Trophoblast cell (in vitro differentiated cells and primary cell): ENCODE data around the gene ZNF79.

Experiments used
- DNase-seq, 2 donors: peaks; one replicate each; pipeline ENCODE4 v3.0.0-alpha.2; 2016
- H2AFZ ChIP-seq: 2 replicates; pipeline ENCODE4 v1.6.1; 2013; ENCODE audit warnings: low read length, moderate library complexity, mild to moderate bottlenecking; ENCODE audit not compliant: insufficient read depth, poor library complexity
- H2AK5ac ChIP-seq: 2 replicates; pipeline ENCODE4 v1.6.1; 2013; ENCODE audit warnings: mild to moderate bottlenecking, low read length
- H2BK120ac ChIP-seq: 2 replicates; pipeline ENCODE4 v1.6.1; 2013; ENCODE audit warnings: low read length, mild to moderate bottlenecking, moderate library complexity; ENCODE audit not compliant: insufficient read depth, poor library complexity
- H2BK12ac ChIP-seq: 2 replicates; pipeline ENCODE4 v1.6.1; 2013; ENCODE audit warnings: mild to moderate bottlenecking, low read length, moderate library complexity
- H2BK5ac ChIP-seq: 2 replicates; pipeline ENCODE4 v1.6.1; 2013; ENCODE audit warnings: low read length, low read depth, moderate library complexity, mild to moderate bottlenecking; ENCODE audit not compliant: poor library complexity
- H3K14ac ChIP-seq: 2 replicates; pipeline ENCODE4 v1.6.1; 2013; ENCODE audit warnings: mild to moderate bottlenecking, low read length
- H3K18ac ChIP-seq: 2 replicates; pipeline ENCODE4 v1.6.1; 2013; ENCODE audit warnings: mild to moderate bottlenecking, low read length
- H3K23ac ChIP-seq: 2 replicates; pipeline ENCODE4 v1.6.1; 2013; ENCODE audit warnings: low read length
- H3K27ac ChIP-seq: 2 replicates; pipeline ENCODE4 v1.5.1; 2013; ENCODE audit warnings: low read depth, mild to moderate bottlenecking, inconsistent platforms, low read length, moderate library complexity
- H3K27me3 ChIP-seq: 2 replicates; pipeline ENCODE4 v1.6.1; 2013; ENCODE audit warnings: inconsistent platforms, mild to moderate bottlenecking, low read length, moderate library complexity; ENCODE audit not compliant: insufficient read depth
- H3K36me3 ChIP-seq, 2 experiments: 1 replicate in 1 of 2; 2 replicates in 1 of 2; pipeline ENCODE4 v1.6.1; 2013; ENCODE audit warnings: low read length in 2 of 2, mild to moderate bottlenecking in 2 of 2, moderate library complexity in 1 of 2; ENCODE audit not compliant: insufficient read depth in 2 of 2, control insufficient read depth in 1 of 2
- H3K4ac ChIP-seq: 2 replicates; pipeline ENCODE4 v1.6.1; 2013; ENCODE audit warnings: low read depth, mild to moderate bottlenecking, low read length, moderate library complexity
- H3K4me1 ChIP-seq, 2 experiments: 1 replicate in 1 of 2; 2 replicates in 1 of 2; pipeline ENCODE4 v1.6.1; 2013; ENCODE audit warnings: low read length in 2 of 2, mild to moderate bottlenecking in 2 of 2, moderate library complexity in 1 of 2; ENCODE audit not compliant: insufficient read depth in 2 of 2, control insufficient read depth in 1 of 2
- H3K4me2 ChIP-seq: 2 replicates; pipeline ENCODE4 v1.6.1; 2013; ENCODE audit warnings: inconsistent platforms, mild to moderate bottlenecking, low read length, moderate library complexity
- H3K4me3 ChIP-seq: 2 replicates; pipeline ENCODE4 v1.5.1; 2013; ENCODE audit warnings: mild to moderate bottlenecking, low read depth, low read length, inconsistent platforms
- H3K79me1 ChIP-seq: one replicate; pipeline ENCODE4 v1.6.1; 2013; ENCODE audit warnings: low read length
- H3K79me2 ChIP-seq: 2 replicates; pipeline ENCODE4 v1.6.1; 2013; ENCODE audit warnings: low read length, mild to moderate bottlenecking; ENCODE audit not compliant: control insufficient read depth, insufficient read depth, poor library complexity
- H3K9ac ChIP-seq: 2 replicates; pipeline ENCODE4 v1.6.1; 2013; ENCODE audit warnings: mild to moderate bottlenecking, low read length
- H3K9me3 ChIP-seq: 2 replicates; pipeline ENCODE4 v1.6.1; 2013; ENCODE audit warnings: low read depth, mild to moderate bottlenecking, control low read depth, inconsistent platforms, low read length; ENCODE audit not compliant: insufficient read depth
- H4K12ac ChIP-seq: 2 replicates; pipeline ENCODE4 v1.6.1; 2013; ENCODE audit warnings: low read depth, mild to moderate bottlenecking, low read length, moderate library complexity
- H4K8ac ChIP-seq: 2 replicates; pipeline ENCODE4 v1.6.1; 2013; ENCODE audit warnings: low read depth, mild to moderate bottlenecking, low read length, moderate library complexity
- H4K91ac ChIP-seq: one replicate; pipeline ENCODE4 v1.6.1; 2013; ENCODE audit warnings: low read depth, mild to moderate bottlenecking, low read length, moderate library complexity
- WGBS: extraction: QIAGEN DNeasy Blood & Tissue Kit; methylation state at CpG from one replicate; pipeline ENCODE4 v1.1.7; 2013; ENCODE audit warnings: missing lambda C conversion rate; ENCODE audit not compliant: insufficient read length, insufficient coverage; ENCODE audit errors: extremely low coverage; 5-methylcytosine and 5-hydroxymethylcytosine counted together

ZNF79 gene

GRCh38 chr9:127404631-127405030 is 19.6 kb upstream of the ZNF79 start:
- Histone ChIP-seq H3K4me1 (peaks cover 0 to 3% of the 10 kb centered on the region in 2 experiments), H3K79me2 (no peaks in the 10 kb centered on the region), H2AK5ac (no peak overlapping the region), H3K9me3 (no peaks in the 10 kb centered on the region), H2BK12ac (no peak overlapping the region), H3K14ac (no peak overlapping the region), H3K36me3 (peaks cover 69 to 73% of the 10 kb centered on the region in 2 experiments), H3K27ac (no peak overlapping the region), H3K4ac (no peak overlapping the region), H3K4me3 (no peak overlapping the region), H4K12ac (no peak overlapping the region), H3K18ac (no peak overlapping the region), H3K23ac (no peak overlapping the region), H3K27me3 (no peaks in the 10 kb centered on the region), H3K9ac (no peak overlapping the region), H4K8ac (no peak overlapping the region), H2AFZ (no peak overlapping the region), H3K4me2 (no peak overlapping the region), H2BK5ac (no peak overlapping the region), H2BK120ac (no peak overlapping the region), H3K79me1 (no peaks in the 10 kb centered on the region), H4K91ac (no peak overlapping the region)
- DNase-seq: no peak
- WGBS: no CpG with 5 or more reads among the region's 23 CpGs

GRCh38 chr9:127405344-127406125 is 18.6 kb upstream of the ZNF79 start:
- Histone ChIP-seq H3K9me3 (no peaks in the 10 kb centered on the region), H3K27ac (no peak overlapping the region), H2AFZ (no peak overlapping the region), H3K27me3 (no peaks in the 10 kb centered on the region), H2BK12ac (no peak overlapping the region), H3K4me3 (no peak overlapping the region), H4K12ac (no peak overlapping the region), H2AK5ac (no peak overlapping the region), H3K36me3 (peaks cover 61 to 66% of the 10 kb centered on the region in 2 experiments), H3K4me2 (no peak overlapping the region), H4K91ac (no peak overlapping the region), H2BK5ac (no peak overlapping the region), H3K9ac (no peak overlapping the region), H3K4me1 (peaks cover 0 to 3% of the 10 kb centered on the region in 2 experiments), H2BK120ac (no peak overlapping the region), H3K14ac (no peak overlapping the region), H3K79me1 (no peaks in the 10 kb centered on the region), H3K18ac (no peak overlapping the region), H3K4ac (no peak overlapping the region), H3K79me2 (no peaks in the 10 kb centered on the region), H4K8ac (no peak overlapping the region), H3K23ac (no peak overlapping the region)
- WGBS: no CpG with 5 or more reads among the region's 20 CpGs
- DNase-seq: no peak

- Histone ChIP-seq H4K12ac (no peak overlapping the region), H3K4me2 (no peak overlapping the region), H2AK5ac (no peak overlapping the region), H3K14ac (no peak overlapping the region), H3K4me1 (peaks cover 0 to 3% of the 10 kb centered on the region in 2 experiments), H3K9ac (no peak overlapping the region), H2AFZ (no peak overlapping the region), H4K8ac (no peak overlapping the region), H3K79me1 (no peaks in the 10 kb centered on the region), H3K18ac (no peak overlapping the region), H4K91ac (no peak overlapping the region), H3K9me3 (no peaks in the 10 kb centered on the region), H3K27ac (no peak overlapping the region), H3K4ac (no peak overlapping the region), H3K36me3 (peaks cover 53 to 56% of the 10 kb centered on the region in 2 experiments), H3K23ac (no peak overlapping the region), H3K79me2 (no peaks in the 10 kb centered on the region), H2BK5ac (no peak overlapping the region), H2BK120ac (no peak overlapping the region), H2BK12ac (no peak overlapping the region), H3K27me3 (no peaks in the 10 kb centered on the region), H3K4me3 (no peak overlapping the region)
- DNase-seq: no peak
- WGBS: no CpG with 5 or more reads among the region's 13 CpGs
These were observed 17.2 kb upstream of the ZNF79 start for GRCh38 chr9:127406799-127407491.

- Histone ChIP-seq H2BK5ac (no peak overlapping the region), H3K4ac (no peak overlapping the region), H4K91ac (no peak overlapping the region), H3K79me1 (no peaks in the 10 kb centered on the region), H3K14ac (no peak overlapping the region), H3K36me3 (peaks cover 50 to 53% of the 10 kb centered on the region in 2 experiments), H3K79me2 (no peaks in the 10 kb centered on the region), H3K9me3 (no peaks in the 10 kb centered on the region), H3K4me2 (no peak overlapping the region), H3K18ac (no peak overlapping the region), H2BK12ac (no peak overlapping the region), H3K4me3 (no peak overlapping the region), H3K27ac (no peak overlapping the region), H3K27me3 (no peaks in the 10 kb centered on the region), H3K9ac (no peak overlapping the region), H4K8ac (no peak overlapping the region), H4K12ac (no peak overlapping the region), H2BK120ac (no peak overlapping the region), H3K4me1 (peaks cover 0 to 3% of the 10 kb centered on the region in 2 experiments), H2AFZ (no peak overlapping the region), H3K23ac (no peak overlapping the region), H2AK5ac (no peak overlapping the region)
- no CpG with 5 or more reads among the region's 6 CpGs for WGBS
- no peak for DNase-seq
These were observed 16.7 kb upstream of the ZNF79 start for GRCh38 chr9:127407492-127407843.
